ENCODE data around the gene SLC40A1.

SLC40A1 gene

GRCh38 chr2:189514104-189514503, 66.5 kb downstream of the SLC40A1 start:
- no peak for DNase-seq (ENCODE audit: low read depth, low spot score)

GRCh38 chr2:189512879-189513278, 67.7 kb downstream of the SLC40A1 start:
- no peak for DNase-seq (ENCODE audit: low read depth, low spot score)

GRCh38 chr2:189511960-189512319, 68.6 kb downstream of the SLC40A1 start:
- no peak for DNase-seq (ENCODE audit: low read depth, low spot score)

GRCh38 chr2:189511210-189511959, 69.2 kb downstream of the SLC40A1 start:
- no peak for DNase-seq (ENCODE audit: low read depth, low spot score)

All from activated naive CD8-positive, alpha-beta T cell treated with anti-CD3 and anti-CD28 coated beads, Interleukin-2, amount 50 U/mL, for 16 hours (primary cell).